Astrocyte of the cerebellum (primary cell): ENCODE results near the gene NUP58.

Source experiments
- DNase-seq: peaks from one replicate; pipeline ENCODE4 v3.0.0-alpha.2; 2011; ENCODE audit warnings: low read depth
- H3K4me3 ChIP-seq: 2 replicates; pipeline ENCODE4 v1.5.1; 2011; ENCODE audit warnings: mild to moderate bottlenecking, low read depth, low read length, moderate library complexity
- CTCF ChIP-seq: IDR thresholded peaks from 2 replicates; pipeline ENCODE4 v1.5.1; 2012; ENCODE audit warnings: low read length, low read depth, moderate library complexity, mild to moderate bottlenecking; ENCODE audit errors: missing control alignments
- in situ Hi-C: cut with HindIII; loops from 2 replicates; pipeline ENCODE4 v1.10.0; 2017; ENCODE audit warnings: low sequenced_read_pairs

The NUP58 gene

GRCh38 chr13:25301347-25302113 is at the start of gene NUP58:
NUP58 (plus strand) TSS chr13:25301625; CDS start chr13:25301774, 149 bp downstream.
- TF ChIP-seq CTCF, result no peak
- in situ Hi-C loops, result no loop called here
- peak within 1 kb of the TSS; percentile 93 for H3K4me3 ChIP-seq
- peak; percentile 84 for DNase-seq

GRCh38 chr13:25252225-25252624 is 49.2 kb upstream of the NUP58 start:
- DNase-seq, result no peak
- H3K4me3 ChIP-seq, result no peak overlapping the region
- TF ChIP-seq CTCF, result no peak
- in situ Hi-C loops, result no loop called here

- H3K4me3 ChIP-seq, result no peak overlapping the region
- TF ChIP-seq CTCF, result no peak
- in situ Hi-C loops, result no loop called here
- DNase-seq, result no peak
Measured at GRCh38 chr13:25252752-25253151, 48.7 kb upstream of the NUP58 start.

- in situ Hi-C loops, result no loop called here
Measured at GRCh38 chr13:25253702-25254101, 47.7 kb upstream of the NUP58 start.

GRCh38 chr13:25262261-25262660 is 39.2 kb upstream of the NUP58 start:
- no peak overlapping the region for H3K4me3 ChIP-seq
- no peak for DNase-seq
- TF ChIP-seq CTCF, result no peak
- in situ Hi-C loops, result no loop called here

More at GRCh38 chr13:25253702-25254101, 47.7 kb upstream of the NUP58 start:
- no peak overlapping the region for H3K4me3 ChIP-seq
- no peak for TF ChIP-seq CTCF
- no peak for DNase-seq

GRCh38 chr13:25266706-25267105 is 34.7 kb upstream of the NUP58 start:
- H3K4me3 ChIP-seq, result no peak overlapping the region
- DNase-seq, result no peak
- in situ Hi-C loops, result no loop called here
- no peak for TF ChIP-seq CTCF

GRCh38 chr13:25267715-25268114 is 33.7 kb upstream of the NUP58 start:
- peak; percentile 36 for TF ChIP-seq CTCF
- DNase-seq, result no peak
- H3K4me3 ChIP-seq, result no peak overlapping the region
- in situ Hi-C loops, result no loop called here
